B cell (primary cell): ENCODE data around the gene D2HGDH. TPM values are rescaled to one million over a fixed set of nuclear protein-coding genes. Genes with fewer than 3 reads are reported as not detected.
"Not testable (repeated sequence)": the region's sequence is repeated elsewhere in the genome, so short reads cannot be mapped to it uniquely, and the experiment has no call there.

Experiments used
- ATAC-seq: fragments of 200-7000 bp; cut with Tn5 transposase; one replicate; pipeline ENCODE4 v1.10.0; 2021; ENCODE audit warnings: low read depth, mild to moderate bottlenecking, moderate number of reproducible peaks, moderate library complexity
- CTCF ChIA-PET: fragments of 350-600 bp; sonication (Branson Sonifier 250); formaldehyde crosslinking; loops from one replicate; lab custom pipeline; 2021; ENCODE audit warnings: antibody characterized with exemption, inconsistent platforms; lab: Charles Lee
- POLR2A ChIA-PET: fragments of 350-600 bp; sonication (Branson Sonifier 250); formaldehyde crosslinking; loops from one replicate; lab custom pipeline; 2021; ENCODE audit warnings: antibody characterized with exemption; lab: Charles Lee
- DNase-seq: peaks from one replicate; pipeline ENCODE4 v3.0.0; 2013
- H2AFZ ChIP-seq: 2 replicates; pipeline ENCODE4 v1.6.1; 2012; ENCODE audit warnings: mild to moderate bottlenecking, low read depth, low read length; ENCODE audit not compliant: insufficient read depth, poor library complexity, severe bottlenecking
- H3K27ac ChIP-seq, 2 donors: 1 replicate in 1 of 2; 2 replicates in 1 of 2; pipeline ENCODE4 v1.5.1; 2012 to 2013; ENCODE audit warnings: low read length in 2 of 2, mild to moderate bottlenecking in 2 of 2, moderate library complexity in 1 of 2
- H3K27me3 ChIP-seq, 4 experiments: fragments of 200-600 bp in 1 of 4; sonication (generic) in 1 of 4; replicated peaks in 1 of 4; 1 replicate in 2 of 4; 2 replicates in 2 of 4; pipeline versions ENCODE4 v1.6.1 to v1.7.0; 2013 to 2016; ENCODE audit warnings: low read length in 3 of 4, mild to moderate bottlenecking in 2 of 4, mixed read lengths in 1 of 4, moderate library complexity in 1 of 4; ENCODE audit not compliant: insufficient read depth in 4 of 4, control insufficient read depth in 3 of 4; ENCODE audit errors: control extremely low read depth in 1 of 4
- H3K36me3 ChIP-seq, 2 experiments: replicated peaks in 1 of 2; 1 replicate in 1 of 2; 2 replicates in 1 of 2; pipeline versions ENCODE4 v1.6.1 to v1.7.1; 2013; ENCODE audit warnings: low read length in 1 of 2; ENCODE audit not compliant: insufficient read depth in 2 of 2, control insufficient read depth in 1 of 2; ENCODE audit errors: control extremely low read depth in 1 of 2, extremely low read depth in 1 of 2
- H3K4me1 ChIP-seq, 2 donors: fragments of 200-600 bp in 1 of 2; sonication (generic) in 1 of 2; 1 replicate in 1 of 2; 2 replicates in 1 of 2; pipeline versions ENCODE4 v1.5.1 to v1.6.1; 2013 to 2017; ENCODE audit warnings: low read length in 2 of 2; ENCODE audit not compliant: control insufficient read depth in 2 of 2, insufficient read depth in 2 of 2
- H3K4me2 ChIP-seq: replicated peaks from 2 replicates; pipeline ENCODE3; 2012; ENCODE audit warnings: mild to moderate bottlenecking, low read depth, low read length; ENCODE audit not compliant: poor library complexity, severe bottlenecking
- H3K4me3 ChIP-seq, 5 experiments: fragments of 200-600 bp in 1 of 5; sonication (generic) in 1 of 5; 1 replicate in 3 of 5; 2 replicates in 2 of 5; pipeline versions ENCODE4 v1.5.1 to v1.7.0; 2011 to 2016; ENCODE audit warnings: low read length in 4 of 5, mild to moderate bottlenecking in 4 of 5, low read depth in 2 of 5, control low read depth in 1 of 5, moderate library complexity in 1 of 5; ENCODE audit not compliant: insufficient read depth in 1 of 5; ENCODE audit errors: control extremely low read depth in 1 of 5, extremely low read depth in 1 of 5
- H3K79me2 ChIP-seq: fragments of 200-600 bp; sonication (generic); one replicate; pipeline ENCODE4 v1.6.0; 2016; ENCODE audit warnings: low read length; ENCODE audit not compliant: control insufficient read depth, insufficient read depth
- H3K9ac ChIP-seq: fragments of 200-600 bp; sonication (generic); 2 replicates; pipeline ENCODE4 v1.6.1; 2017; ENCODE audit warnings: mild to moderate bottlenecking, low read length, moderate library complexity
- H3K9me3 ChIP-seq, 3 donors: one replicate each; pipeline versions ENCODE4 v1.6.1 to v1.7.1; 2013; ENCODE audit warnings: low read length in 2 of 3; ENCODE audit not compliant: control insufficient read depth in 2 of 3, insufficient read depth in 1 of 3; ENCODE audit errors: control extremely low read depth in 1 of 3
- H4K20me1 ChIP-seq: 2 replicates; pipeline ENCODE4 v1.6.0; 2012; ENCODE audit warnings: mild to moderate bottlenecking, low read length; ENCODE audit not compliant: insufficient read depth, control insufficient read depth, poor library complexity, severe bottlenecking
- H3K27ac Mint-ChIP-seq: one replicate; pipeline ENCODE4 v1.8.0; 2021; ENCODE audit warnings: mixed read lengths
- H3K27me3 Mint-ChIP-seq: one replicate; pipeline ENCODE4 v1.8.0; 2021; ENCODE audit warnings: mixed read lengths
- H3K4me1 Mint-ChIP-seq: one replicate; pipeline ENCODE4 v1.8.0; 2021; ENCODE audit warnings: mixed read lengths
- H3K4me3 Mint-ChIP-seq: one replicate; pipeline ENCODE4 v1.8.0; 2021; ENCODE audit warnings: mixed read lengths
- H3K9me3 Mint-ChIP-seq: one replicate; pipeline ENCODE4 v1.8.0; 2022; ENCODE audit warnings: mixed read lengths; ENCODE audit not compliant: insufficient read depth
- CTCF ChIP-seq: fragments of 200-600 bp; IDR thresholded peaks from one replicate; pipeline ENCODE4 v1.8.0; 2022; ENCODE audit warnings: antibody characterized with exemption, mild to moderate bottlenecking
- EZH2 ChIP-seq: IDR thresholded peaks from 2 replicates; pipeline ENCODE4 v1.6.1; 2012; ENCODE audit warnings: borderline replicate concordance, low read depth, mild to moderate bottlenecking, moderate library complexity, low read length; ENCODE audit not compliant: insufficient read depth, poor library complexity, severe bottlenecking
- whole genome bisulfite sequencing: methylation state at CpG from one replicate; pipeline ENCODE4 v1.1.5; 2013; ENCODE audit warnings: missing lambda C conversion rate; ENCODE audit not compliant: insufficient coverage; 5-methylcytosine and 5-hydroxymethylcytosine counted together
- intact Hi-C: fragments of 100-400 bp; cut with micrococcal nuclease; formaldehyde crosslinking; loops from one replicate; pipeline ENCODE4 v1.10.0; 2022
- polyA plus RNA-seq: library from polyadenylated mRNA; depleted of rRNA; stranded (reverse); fragments of >200 nt; gene quantifications from 2 replicates; pipeline ENCODE4 v1.2.3, GENCODE V29; 2012
- total RNA-seq, 2 donors: library from RNA; stranded (reverse); fragments of 120-200 nt in 1 of 2; gene quantifications; 1 replicate in 1 of 2; 2 replicates in 1 of 2; pipeline versions ENCODE4 v1.2.3 to v1.2.4, GENCODE V29; 2013 to 2022

The D2HGDH gene
- total and polyA plus RNA-seq, 2 donors (not counting 1 experiment from before 2014, with no cell fraction given) = 44.0 to 67.7 TPM

- Histone ChIP-seq H3K9ac (no peak overlapping the region), H3K36me3 (peaks cover 0 to 16% of the 10 kb centered on the region in 2 experiments), H3K27ac (no peak overlapping the region), H3K4me1 (no peaks in the 10 kb centered on the region), H4K20me1 (no peaks in the 10 kb centered on the region), H2AFZ (no peak overlapping the region), H3K4me3 (no peak overlapping the region), H3K9me3 (peaks cover 0 to 11% (median 5%) of the 10 kb centered on the region in 3 donors), H3K27me3 (no peaks in the 10 kb centered on the region), H3K79me2 (no peaks in the 10 kb centered on the region), H3K4me2 (no peak overlapping the region)
- no peak for ATAC-seq
- Mint-ChIP-seq H3K27ac (peak overlapping the region; percentile 5), H3K4me1 (no peaks in the 10 kb centered on the region), H3K4me3 (no peak overlapping the region), H3K27me3 (no peaks in the 10 kb centered on the region), H3K9me3 (no peaks in the 10 kb centered on the region)
- no peak for DNase-seq
- intact Hi-C loops = no loop called here
- TF ChIP-seq EZH2 (no peak), CTCF (no peak)
- ChIA-PET CTCF (no interaction called here), POLR2A (no interaction called here)
- WGBS = 98% methylated on average over 16 of the region's 20 CpGs
Measured at GRCh38 chr2:241759067-241759807, 24.8 kb downstream of the D2HGDH start.

- CTCF ChIA-PET = not testable (repeated sequence)
Measured at GRCh38 chr2:241759893-241760292, 25.5 kb downstream of the D2HGDH start.

More at GRCh38 chr2:241759893-241760292, 25.5 kb downstream of the D2HGDH start:
- H3K27me3 ChIP-seq, H3K9me3 Mint-ChIP-seq, H3K4me1 Mint-ChIP-seq, H4K20me1 ChIP-seq, H3K9ac ChIP-seq, H3K4me2 ChIP-seq, H2AFZ ChIP-seq, H3K4me3 ChIP-seq, H3K79me2 ChIP-seq, DNase-seq, H3K27ac ChIP-seq, ATAC-seq, H3K4me3 Mint-ChIP-seq, POLR2A ChIA-PET, H3K4me1 ChIP-seq, H3K27me3 Mint-ChIP-seq, intact Hi-C loops: not testable (repeated sequence)
- peak overlapping the region; percentile 5 for H3K27ac Mint-ChIP-seq
- Histone ChIP-seq H3K9me3 (peaks cover 0 to 11% (median 5%) of the 10 kb centered on the region in 3 donors), H3K36me3 (peaks cover 0 to 16% of the 10 kb centered on the region in 2 experiments)
- no CpG with 5 or more reads among the region's 16 CpGs for WGBS
